NCI-H187 (cell line): ENCODE results near the gene B3GALT4.

Experiments used
- DNase-seq, 2 experiments: peaks; one replicate each; lab custom pipeline; 2025; lab: John Stamatoyannopoulos, UW

The B3GALT4 gene

DNA sequence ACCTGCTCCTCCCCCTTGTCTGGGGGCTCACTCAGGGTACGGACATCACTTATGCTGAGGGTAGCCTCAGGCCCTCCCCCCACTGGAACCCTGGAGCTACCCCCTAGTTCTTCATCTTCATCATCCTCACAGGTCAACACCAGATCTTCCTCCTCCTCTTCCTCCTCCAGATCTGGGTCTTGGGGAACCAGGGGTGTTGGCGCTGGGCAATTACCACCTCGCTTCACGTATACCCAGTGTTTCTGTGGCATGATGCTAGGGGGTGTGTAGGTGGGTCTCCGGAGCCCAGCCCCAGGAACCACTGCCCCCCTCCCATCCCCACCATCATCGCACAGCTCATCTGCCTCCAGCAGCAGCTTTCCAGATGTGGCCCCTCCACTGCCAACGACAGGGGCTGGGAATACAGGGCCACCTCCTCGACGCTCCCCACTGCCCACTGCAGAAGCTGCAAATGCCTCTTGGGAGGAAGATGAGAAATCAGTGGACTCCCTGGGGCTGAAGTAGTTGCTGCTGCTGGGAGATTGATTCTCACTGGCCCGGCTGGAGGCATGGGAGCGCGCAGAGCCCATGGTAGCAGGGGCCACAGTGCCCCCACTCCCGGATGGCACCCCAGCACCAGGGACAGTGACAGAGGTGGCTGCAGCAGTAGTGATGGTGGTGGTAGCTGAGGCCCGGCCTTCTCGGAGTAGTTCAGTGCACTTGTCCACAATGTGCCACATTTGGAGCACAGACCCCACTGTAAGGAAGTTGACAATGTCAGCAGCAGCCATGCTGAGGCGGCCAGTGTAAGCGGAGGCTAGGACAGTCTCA is 39.1 kb downstream of the B3GALT4 start:
- no peak for DNase-seq

DNA sequence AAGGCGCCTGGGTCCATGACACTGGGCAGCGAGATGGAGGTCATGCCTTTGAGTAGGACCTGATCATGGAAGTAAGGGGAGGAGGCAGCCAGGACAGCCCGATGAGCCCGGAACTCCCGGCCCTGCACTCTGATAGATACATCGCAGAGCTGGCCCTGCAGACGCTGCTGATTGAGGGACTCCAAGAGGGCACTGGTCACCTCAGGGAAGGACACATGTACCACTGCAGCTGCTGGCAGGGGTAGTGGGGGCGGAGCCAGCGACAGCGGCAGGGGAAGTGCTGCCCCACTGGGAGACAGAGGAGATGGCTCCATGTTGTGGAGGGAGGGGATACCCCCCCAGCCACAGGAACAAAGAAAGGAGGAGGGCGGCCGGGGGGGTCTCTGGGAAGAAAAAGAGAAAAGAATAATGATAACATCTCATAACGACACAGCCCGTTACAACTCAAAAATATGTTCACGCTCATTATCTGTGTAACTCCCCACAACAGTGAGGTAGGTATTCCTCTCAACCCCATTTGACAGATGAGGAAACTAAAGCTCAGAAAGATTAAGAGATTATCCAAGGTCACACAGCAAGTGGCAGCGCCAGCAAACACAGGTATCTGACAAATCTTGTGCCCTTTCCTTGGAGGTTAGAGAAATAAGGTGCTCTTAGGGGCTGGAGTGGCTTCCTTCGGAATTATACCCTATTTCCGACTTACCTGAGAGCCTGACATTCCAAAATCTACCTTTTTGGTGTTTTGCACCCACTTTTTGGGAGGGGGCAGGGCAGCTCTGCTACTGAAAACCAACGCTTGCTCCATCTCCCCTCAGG is 39.9 kb downstream of the B3GALT4 start:
- no peak for DNase-seq

GRCh38 chr6:33317419-33317668 is 40.4 kb downstream of the B3GALT4 start:
- no peak for DNase-seq

- DNase-seq, result peak; percentile 96
These were observed 40.9 kb downstream of the B3GALT4 start, which contains the start of gene ZBTB22 for GRCh38 chr6:33317669-33318425. Gene ZBTB22, minus strand, starts transcription at chr6:33317744. Its CDS starts 828 bp downstream, at chr6:33316916.

GRCh38 chr6:33318426-33319073 is 41.6 kb downstream of the B3GALT4 start:
- DNase-seq, result no peak

DNA sequence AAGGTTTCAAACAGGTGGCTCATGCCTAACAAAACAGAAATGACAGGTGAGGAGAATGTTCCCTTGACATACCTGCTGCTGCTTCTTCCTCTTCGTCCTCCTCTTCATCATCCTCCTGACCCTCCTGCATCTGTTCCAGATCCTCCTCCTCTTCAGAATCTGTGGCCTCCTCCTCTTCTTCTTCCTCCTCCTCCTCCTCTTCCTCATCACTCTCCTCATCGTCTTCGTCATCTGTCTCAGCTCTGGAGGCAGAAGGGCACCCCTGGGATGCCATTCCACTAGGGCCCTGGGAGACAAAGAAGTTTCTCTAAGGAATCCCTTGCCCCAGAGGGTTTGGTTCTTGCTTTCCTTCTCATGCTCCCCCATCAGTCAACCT is 43.0 kb downstream of the B3GALT4 start:
- DNase-seq, result no peak

DNA sequence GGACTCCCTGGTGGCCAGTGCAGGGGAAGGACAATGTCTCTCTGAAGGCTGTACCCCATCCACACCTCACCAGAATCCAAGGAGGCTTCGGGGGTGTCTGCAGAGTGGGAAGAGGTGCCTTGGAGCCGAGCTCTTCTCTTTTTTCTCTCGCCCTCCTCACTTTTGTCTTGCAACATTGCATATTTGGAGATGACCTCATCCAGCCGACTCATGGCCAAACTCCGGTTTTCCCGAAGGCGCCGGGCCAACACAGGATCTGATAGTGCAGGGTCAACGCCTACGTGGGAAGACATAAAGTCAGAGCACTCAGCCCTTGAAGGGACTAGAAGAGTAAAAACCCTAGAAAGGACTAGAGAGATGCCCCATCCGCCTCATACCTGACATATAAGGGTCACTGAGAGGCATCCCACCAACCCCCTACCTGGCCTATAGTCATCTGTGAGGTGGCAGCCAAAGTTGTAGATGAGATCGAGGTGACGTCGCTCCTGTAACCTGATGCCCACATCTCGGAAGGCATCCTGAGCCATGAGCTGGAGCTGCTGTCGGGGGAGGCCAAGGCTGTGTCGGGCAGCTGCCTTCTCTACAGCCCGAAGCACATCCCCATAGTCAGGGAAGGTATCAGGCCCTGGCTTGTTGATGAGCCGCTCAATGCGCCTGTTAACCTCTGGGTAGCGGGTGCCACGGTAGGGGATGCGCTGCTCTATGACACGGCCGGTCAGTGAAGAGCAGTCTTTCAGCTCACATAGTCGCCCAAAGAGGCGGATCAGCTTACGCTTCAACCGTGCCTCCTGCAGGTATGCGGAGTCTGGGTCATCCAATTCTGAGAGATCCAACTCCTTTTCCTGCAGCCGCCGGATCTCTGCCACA is 43.6 kb downstream of the B3GALT4 start:
- DNase-seq, result no peak

GRCh38 chr6:33321227-33321626 is 44.3 kb downstream of the B3GALT4 start:
- no peak for DNase-seq

- no peak for DNase-seq
These were observed 46.7 kb downstream of the B3GALT4 start for GRCh38 chr6:33323623-33323948.

GRCh38 chr6:33324125-33324524 is 47.2 kb downstream of the B3GALT4 start:
- DNase-seq, result no peak
